ENCODE results near the gene ING2. TPM values are rescaled to one million over a fixed set of nuclear protein-coding genes. Genes with fewer than 3 reads are reported as not detected.

ING2 gene
- polyA plus RNA-seq, 1 donor from 2014 or later: 27.2 TPM

- no peak overlapping the region for H3K27ac ChIP-seq (ENCODE audit: low read length)
- no peaks in the 10 kb centered on the region for H3K79me2 ChIP-seq (replicated peaks; ENCODE audit: insufficient read depth, low read length)
- no peak overlapping the region for H3K4me2 ChIP-seq (ENCODE audit: low read length)
- H4K20me1 ChIP-seq (ENCODE audit: insufficient read depth): no peaks in the 10 kb centered on the region
- H3K9me3 ChIP-seq (ENCODE audit: low read length): no peaks in the 10 kb centered on the region
- no peaks in the 10 kb centered on the region for H3K9me2 ChIP-seq (ENCODE audit: insufficient read depth, low read length)
- no peaks in the 10 kb centered on the region for H3F3A ChIP-seq (ENCODE audit: insufficient read depth, low read length, poor library complexity, severe bottlenecking)
- no peak overlapping the region for H2AFZ ChIP-seq (ENCODE audit: low read depth, low read length)
- H3K27me3 ChIP-seq (ENCODE audit: insufficient read depth, low read depth, low read length): no peaks in the 10 kb centered on the region
- TF ChIP-seq SMC3 (conservative IDR thresholded peaks at IDR 0.05; ENCODE audit: poor library complexity) (no peak), RAD21 (conservative IDR thresholded peaks at IDR 0.05) (no peak), EP300 (conservative IDR thresholded peaks at IDR 0.05; ENCODE audit: poor library complexity, severe bottlenecking) (no peak), REST (IDR thresholded peaks at IDR 0.05; ENCODE audit: borderline replicate concordance) (no peak), TAF1 (IDR thresholded peaks at IDR 0.05; ENCODE audit: low read depth) (no peak), MXI1 (conservative IDR thresholded peaks at IDR 0.05; ENCODE audit: poor library complexity, severe bottlenecking) (no peak), CTCF (IDR thresholded peaks at IDR 0.05; ENCODE audit: poor library complexity, severe bottlenecking) (no peak), POLR2AphosphoS5 (IDR thresholded peaks at IDR 0.05) (no peak), EZH2 (IDR thresholded peaks at IDR 0.05; ENCODE audit: borderline replicate concordance, insufficient read depth, low read length, poor library complexity, severe bottlenecking) (no peak)
- H3K36me3 ChIP-seq (ENCODE audit: insufficient read depth, low read length): no peaks in the 10 kb centered on the region
- no peak overlapping the region for H3K4me3 ChIP-seq (ENCODE audit: low read length)
- no peak overlapping the region for H3K9ac ChIP-seq (ENCODE audit: low read length)
Observed at GRCh38 chr4:183517194-183517593, 12.3 kb downstream of the ING2 start.

- H3F3A ChIP-seq (ENCODE audit: insufficient read depth, low read length, poor library complexity, severe bottlenecking): no peaks in the 10 kb centered on the region
- H3K27ac ChIP-seq (ENCODE audit: low read length): no peak overlapping the region
- H2AFZ ChIP-seq (ENCODE audit: low read depth, low read length): no peak overlapping the region
- H3K9ac ChIP-seq (ENCODE audit: low read length): no peak overlapping the region
- TF ChIP-seq MXI1 (conservative IDR thresholded peaks at IDR 0.05; ENCODE audit: poor library complexity, severe bottlenecking) (no peak), CTCF (IDR thresholded peaks at IDR 0.05; ENCODE audit: poor library complexity, severe bottlenecking) (no peak), RAD21 (conservative IDR thresholded peaks at IDR 0.05) (no peak), EP300 (conservative IDR thresholded peaks at IDR 0.05; ENCODE audit: poor library complexity, severe bottlenecking) (no peak), EZH2 (IDR thresholded peaks at IDR 0.05; ENCODE audit: borderline replicate concordance, insufficient read depth, low read length, poor library complexity, severe bottlenecking) (no peak), SMC3 (conservative IDR thresholded peaks at IDR 0.05; ENCODE audit: poor library complexity) (no peak)
- H3K9me2 ChIP-seq (ENCODE audit: insufficient read depth, low read length): no peaks in the 10 kb centered on the region
- no peak overlapping the region for H3K4me3 ChIP-seq (ENCODE audit: low read length)
- H3K27me3 ChIP-seq (ENCODE audit: insufficient read depth, low read depth, low read length): no peaks in the 10 kb centered on the region
- H3K79me2 ChIP-seq (replicated peaks; ENCODE audit: insufficient read depth, low read length): no peaks in the 10 kb centered on the region
- H3K4me2 ChIP-seq (ENCODE audit: low read length): no peak overlapping the region
- no peaks in the 10 kb centered on the region for H3K36me3 ChIP-seq (ENCODE audit: insufficient read depth, low read length)
- H4K20me1 ChIP-seq (ENCODE audit: insufficient read depth): no peaks in the 10 kb centered on the region
- H3K9me3 ChIP-seq (ENCODE audit: low read length): no peaks in the 10 kb centered on the region
Observed at GRCh38 chr4:183517781-183518180, 12.9 kb downstream of the ING2 start.
